ENCODE results near the gene BCAR3.

- TF ChIP-seq CTCF (IDR thresholded peaks at IDR 0.05) (no peak), ZFX (IDR thresholded peaks at IDR 0.05; ENCODE audit: borderline replicate concordance) (no peak)
Observed at GRCh38 chr1:93667642-93668041, 14.0 kb downstream of the BCAR3 start.

Data from 22Rv1 (cell line).